ENCODE data around the gene KCNJ6.

The KCNJ6 gene

GRCh38 chr21:37642493-37642892 lies 273.8 kb downstream of the KCNJ6 start:
- no peak for DNase-seq (ENCODE audit: low spot score)

- no peak for DNase-seq (ENCODE audit: low spot score)
Observed at GRCh38 chr21:37639756-37640155, 276.5 kb downstream of the KCNJ6 start.

GRCh38 chr21:37636152-37636860 lies 280.0 kb downstream of the KCNJ6 start:
- DNase-seq (ENCODE audit: low spot score), result peak; percentile 77

- DNase-seq (ENCODE audit: low spot score), result no peak
Observed at GRCh38 chr21:37631319-37632117, 284.7 kb downstream of the KCNJ6 start.

- DNase-seq (ENCODE audit: low spot score), result no peak
Observed at GRCh38 chr21:37630872-37631271, 285.4 kb downstream of the KCNJ6 start.

- no peak for DNase-seq (ENCODE audit: low spot score)
Observed at GRCh38 chr21:37628362-37628761, 287.9 kb downstream of the KCNJ6 start.

GRCh38 chr21:37627561-37627960 lies 288.7 kb downstream of the KCNJ6 start:
- no peak for DNase-seq (ENCODE audit: low spot score)

- DNase-seq (ENCODE audit: low spot score), result no peak
Observed at GRCh38 chr21:37627074-37627473, 289.2 kb downstream of the KCNJ6 start.

GRCh38 chr21:37626320-37626719 lies 289.9 kb downstream of the KCNJ6 start:
- no peak for DNase-seq (ENCODE audit: low spot score)

GRCh38 chr21:37623689-37624088 lies 292.6 kb downstream of the KCNJ6 start:
- DNase-seq (ENCODE audit: low spot score), result no peak

GRCh38 chr21:37623183-37623582 lies 293.1 kb downstream of the KCNJ6 start:
- DNase-seq (ENCODE audit: low spot score), result no peak

GRCh38 chr21:37622755-37623154 lies 293.5 kb downstream of the KCNJ6 start:
- no peak for DNase-seq (ENCODE audit: low spot score)

- DNase-seq (ENCODE audit: low spot score), result no peak
Observed at GRCh38 chr21:37620401-37620800, 295.9 kb downstream of the KCNJ6 start.

- no peak for DNase-seq (ENCODE audit: low spot score)
Observed at GRCh38 chr21:37619464-37619974, 296.7 kb downstream of the KCNJ6 start.

- no peak for DNase-seq (ENCODE audit: low spot score)
Observed at GRCh38 chr21:37618081-37618480, 298.2 kb downstream of the KCNJ6 start.

GRCh38 chr21:37615962-37616361 lies 300.3 kb downstream of the KCNJ6 start:
- no peak for DNase-seq (ENCODE audit: low spot score)

GRCh38 chr21:37614351-37614875 lies 301.8 kb downstream of the KCNJ6 start:
- DNase-seq (ENCODE audit: low spot score), result no peak

GRCh38 chr21:37607081-37607480 lies 309.2 kb downstream of the KCNJ6 start:
- DNase-seq (ENCODE audit: low spot score), result no peak

GRCh38 chr21:37606549-37606948 lies 309.7 kb downstream of the KCNJ6 start:
- no peak for DNase-seq (ENCODE audit: low spot score)

- no peak for DNase-seq (ENCODE audit: low spot score)
Observed at GRCh38 chr21:37605006-37605405, 311.3 kb downstream of the KCNJ6 start.

GRCh38 chr21:37603129-37603528 lies 313.1 kb downstream of the KCNJ6 start:
- DNase-seq (ENCODE audit: low spot score), result no peak

GRCh38 chr21:37601915-37602314 lies 314.3 kb downstream of the KCNJ6 start:
- DNase-seq (ENCODE audit: low spot score), result no peak

- DNase-seq (ENCODE audit: low spot score), result no peak
Observed at GRCh38 chr21:37601027-37601426, 315.2 kb downstream of the KCNJ6 start.
